CD4-positive, alpha-beta T cell (primary cell): Measurements from ENCODE around the gene PIP4K2A. TPM values are rescaled to one million over a fixed set of nuclear protein-coding genes. Genes with fewer than 3 reads are reported as not detected.

Experiments used
- ATAC-seq: fragments of 200-7000 bp; cut with Tn5 transposase; one replicate; pipeline ENCODE4 v1.10.0; 2022; ENCODE audit warnings: mild to moderate bottlenecking; ENCODE audit not compliant: poor library complexity
- CTCF ChIA-PET: fragments of 350-600 bp; sonication (Branson Sonifier 250); formaldehyde crosslinking; loops from one replicate; lab custom pipeline; 2021; ENCODE audit warnings: antibody characterized with exemption, inconsistent platforms; lab: Charles Lee
- POLR2A ChIA-PET: fragments of 350-600 bp; sonication (Branson Sonifier 250); formaldehyde crosslinking; loops from one replicate; lab custom pipeline; 2021; ENCODE audit warnings: antibody characterized with exemption, inconsistent platforms; lab: Charles Lee
- DNase-seq, 14 experiments: peaks; one replicate each; pipeline ENCODE4 v3.0.0-alpha.2; 2013 to 2020; ENCODE audit warnings: mixed read lengths in 2 of 14
- H3K27ac ChIP-seq, 2 donors: one replicate each; pipeline versions ENCODE4 v1.5.1 to v1.7.0; 2013; ENCODE audit warnings: low read length in 2 of 2, low read depth in 1 of 2, mild to moderate bottlenecking in 1 of 2
- H3K27me3 ChIP-seq, 2 experiments: 1 replicate in 1 of 2; 2 replicates in 1 of 2; pipeline versions ENCODE4 v1.6.1 to v1.7.0; 2013; ENCODE audit warnings: low read length in 2 of 2, control low read depth in 1 of 2, mild to moderate bottlenecking in 1 of 2, moderate library complexity in 1 of 2; ENCODE audit not compliant: insufficient read depth in 2 of 2, control insufficient read depth in 1 of 2
- H3K36me3 ChIP-seq: one replicate; pipeline ENCODE4 v1.6.1; 2013; ENCODE audit warnings: low read length, control low read depth; ENCODE audit not compliant: insufficient read depth
- H3K4me1 ChIP-seq: one replicate; pipeline ENCODE4 v1.6.1; 2013; ENCODE audit warnings: low read length, control low read depth; ENCODE audit not compliant: insufficient read depth
- H3K4me3 ChIP-seq: one replicate; pipeline ENCODE4 v1.5.1; 2013; ENCODE audit warnings: mild to moderate bottlenecking, low read length, moderate library complexity
- H3K9me3 ChIP-seq, 2 experiments: 1 replicate in 1 of 2; 2 replicates in 1 of 2; pipeline versions ENCODE4 v1.6.1 to v1.7.0; 2013; ENCODE audit warnings: low read length in 2 of 2, mild to moderate bottlenecking in 2 of 2, control low read depth in 1 of 2, moderate library complexity in 1 of 2; ENCODE audit not compliant: control insufficient read depth in 1 of 2, insufficient read depth in 1 of 2
- H3K27ac Mint-ChIP-seq: one replicate; pipeline ENCODE4 v1.8.0; 2020; ENCODE audit warnings: mixed read lengths
- H3K27me3 Mint-ChIP-seq: one replicate; pipeline ENCODE4 v1.8.0; 2021; ENCODE audit warnings: mixed read lengths
- H3K36me3 Mint-ChIP-seq: one replicate; pipeline ENCODE4 v1.8.0; 2021; ENCODE audit warnings: low read depth, mixed read lengths
- H3K4me1 Mint-ChIP-seq: one replicate; pipeline ENCODE4 v1.8.0; 2021; ENCODE audit warnings: low read depth, mixed read lengths
- H3K4me3 Mint-ChIP-seq: one replicate; pipeline ENCODE4 v1.8.0; 2020; ENCODE audit warnings: mild to moderate bottlenecking, mixed read lengths
- H3K9me3 Mint-ChIP-seq: one replicate; pipeline ENCODE4 v1.8.0; 2020; ENCODE audit warnings: mixed read lengths
- CTCF ChIP-seq: fragments of 200-600 bp; IDR thresholded peaks from one replicate; pipeline ENCODE4 v1.8.0; 2022; ENCODE audit warnings: antibody characterized with exemption, mild to moderate bottlenecking
- intact Hi-C, 2 experiments: fragments of 100-400 bp; cut with DNase I in 1 of 2; cut with micrococcal nuclease in 1 of 2; formaldehyde crosslinking; loops; one replicate each; pipeline versions ENCODE4 v1.15.1 to v1.9.0; 2023 to 2025; cut with DNase I, micrococcal nuclease
- total RNA-seq, 174 experiments: library from RNA in 2 of 174; stranded (reverse) in 2 of 174; gene quantifications; one replicate each; pipeline ENCODE4 v1.2.3 and lab custom pipeline; 2021 to 2026

PIP4K2A gene
- total RNA-seq, 2 experiments from 2014 or later, result 75.4 to 87.2 TPM

GRCh38 chr10:22604344-22605126 lies 109.8 kb downstream of the PIP4K2A start:
- Histone ChIP-seq H3K9me3 (no peaks in the 10 kb centered on the region), H3K4me1 (peaks cover 86% of the 10 kb centered on the region), H3K27ac (peak overlapping the region; percentile 18 to 71), H3K27me3 (no peaks in the 10 kb centered on the region), H3K36me3 (peaks cover 61% of the 10 kb centered on the region), H3K4me3 (no peak overlapping the region)
- no peak for TF ChIP-seq CTCF
- no peak for DNase-seq
- Mint-ChIP-seq H3K27me3 (no peaks in the 10 kb centered on the region), H3K27ac (peak overlapping the region; percentile 98), H3K4me1 (peaks cover 93% of the 10 kb centered on the region), H3K9me3 (no peaks in the 10 kb centered on the region), H3K4me3 (peak overlapping the region; percentile 58), H3K36me3 (peaks cover 87% of the 10 kb centered on the region)
- CTCF ChIA-PET, result interaction anchor here (0.6 to 2.0 kb wide), 7 partner anchors 9 to 384 kb away, joined by 3 to 7 read pairs (median 4); no protein-coding TSS in a partner anchor
- no peak for ATAC-seq
- POLR2A ChIA-PET, result interaction anchor here (0.6 to 2.1 kb wide), 4 partner anchors 16 to 168 kb away, joined by 3 to 7 read pairs (median 4); no protein-coding TSS in a partner anchor
- intact Hi-C loops, result no loop called here

- ATAC-seq (no peak), DNase-seq (no peak)
- Mint-ChIP-seq H3K27ac (peak overlapping the region; percentile 98), H3K4me3 (peak overlapping the region; percentile 35), H3K27me3 (no peaks in the 10 kb centered on the region), H3K4me1 (peaks cover 92% of the 10 kb centered on the region), H3K36me3 (peaks cover 85% of the 10 kb centered on the region), H3K9me3 (no peaks in the 10 kb centered on the region)
- Histone ChIP-seq H3K27me3 (no peaks in the 10 kb centered on the region), H3K9me3 (no peaks in the 10 kb centered on the region), H3K27ac (peak overlapping the region in 1 of 2 donors; percentile 10), H3K36me3 (peaks cover 57% of the 10 kb centered on the region), H3K4me1 (peaks cover 89% of the 10 kb centered on the region), H3K4me3 (no peak overlapping the region)
- TF ChIP-seq CTCF, result no peak
- intact Hi-C loops, result no loop called here
- CTCF ChIA-PET, result no interaction called here
- POLR2A ChIA-PET, result no interaction called here
Measured at GRCh38 chr10:22603581-22603980, 110.8 kb downstream of the PIP4K2A start.

DNA sequence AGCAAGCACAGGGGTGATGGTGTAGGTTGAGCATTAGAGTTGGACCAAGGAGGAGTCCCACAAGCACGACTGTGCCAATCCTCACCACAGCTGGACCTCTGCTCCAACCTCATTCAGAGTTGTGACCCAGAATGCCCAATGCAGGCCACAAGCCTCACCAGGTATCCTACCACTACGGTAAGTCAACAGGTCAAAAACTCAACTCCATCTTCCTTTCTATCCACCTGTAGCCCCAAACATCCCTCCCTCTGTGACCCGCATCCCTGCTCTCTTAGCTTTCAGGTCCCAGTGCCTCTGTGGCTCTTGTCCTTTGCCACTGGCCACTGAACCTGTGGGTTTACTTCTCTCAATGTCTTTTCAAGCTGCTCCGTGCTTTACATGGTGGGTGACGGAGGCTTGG lies 112.8 kb downstream of the PIP4K2A start:
- peaks cover 76% of the 10 kb centered on the region for H3K36me3 Mint-ChIP-seq

More for the DNA sequence above, 112.8 kb downstream of the PIP4K2A start:
- peak overlapping the region; percentile 67 for H3K4me3 Mint-ChIP-seq
- no peaks in the 10 kb centered on the region for H3K9me3 Mint-ChIP-seq
- DNase-seq (no peak), ATAC-seq (no peak)
- peak overlapping the region; percentile 98 for H3K27ac Mint-ChIP-seq
- peaks cover 86% of the 10 kb centered on the region for H3K4me1 ChIP-seq
- POLR2A ChIA-PET, result interaction anchor here (0.7 to 3.0 kb wide), 6 partner anchors 10 to 164 kb away, joined by 4 to 13 read pairs (median 4); no protein-coding TSS in a partner anchor
- H3K27ac ChIP-seq, result peak overlapping the region; percentile 13 to 45
- TF ChIP-seq CTCF, result no peak
- H3K36me3 ChIP-seq, result peaks cover 44% of the 10 kb centered on the region
- CTCF ChIA-PET, result interaction anchor here (0.5 kb wide), 1 partner anchor 27 kb away, joined by 3 read pairs; no protein-coding TSS in a partner anchor
- H3K27me3 Mint-ChIP-seq, result no peaks in the 10 kb centered on the region
- H3K4me1 Mint-ChIP-seq, result peaks cover 93% of the 10 kb centered on the region
- intact Hi-C loops, result no loop called here
- no peaks in the 10 kb centered on the region for H3K9me3 ChIP-seq
- H3K4me3 ChIP-seq, result no peak overlapping the region
- H3K27me3 ChIP-seq, result no peaks in the 10 kb centered on the region
